Neutrophil (primary cell): ENCODE results near the gene ZNF865.

Experiments used
- H3K27ac ChIP-seq: fragments of 200-600 bp; sonication (generic); 2 replicates; pipeline ENCODE4 v1.5.1; 2016; ENCODE audit warnings: mild to moderate bottlenecking, moderate library complexity
- H3K27me3 ChIP-seq: fragments of 200-600 bp; sonication (generic); 2 replicates; pipeline ENCODE4 v1.6.0; 2016; ENCODE audit warnings: mild to moderate bottlenecking
- H3K36me3 ChIP-seq: fragments of 200-600 bp; sonication (generic); 2 replicates; pipeline ENCODE4 v1.5.1; 2017
- H3K4me1 ChIP-seq, 2 experiments: fragments of 200-600 bp in 1 of 2; sonication (generic) in 1 of 2; 1 replicate in 1 of 2; 2 replicates in 1 of 2; pipeline versions ENCODE4 v1.5.1 to v1.6.1; 2013 to 2016; ENCODE audit warnings: low read depth in 1 of 2, low read length in 1 of 2, mild to moderate bottlenecking in 1 of 2, moderate library complexity in 1 of 2; ENCODE audit not compliant: control insufficient read depth in 1 of 2, insufficient read depth in 1 of 2
- H3K4me3 ChIP-seq, 2 experiments: fragments of 200-600 bp in 1 of 2; sonication (generic) in 1 of 2; 1 replicate in 1 of 2; 2 replicates in 1 of 2; pipeline ENCODE4 v1.5.1; 2013 to 2016; ENCODE audit warnings: low read depth in 1 of 2, low read length in 1 of 2, mild to moderate bottlenecking in 1 of 2, moderate library complexity in 1 of 2
- H3K9me3 ChIP-seq: fragments of 200-600 bp; sonication (generic); 2 replicates; pipeline ENCODE4 v1.5.1; 2016
- TF ChIP-seq, protein P1 (sequence below): fragments of 200-600 bp; sonication (generic); IDR thresholded peaks from 2 replicates; pipeline ENCODE4 v1.5.1; 2016; ENCODE audit warnings: antibody characterized with exemption

Gene ZNF865

DNA sequence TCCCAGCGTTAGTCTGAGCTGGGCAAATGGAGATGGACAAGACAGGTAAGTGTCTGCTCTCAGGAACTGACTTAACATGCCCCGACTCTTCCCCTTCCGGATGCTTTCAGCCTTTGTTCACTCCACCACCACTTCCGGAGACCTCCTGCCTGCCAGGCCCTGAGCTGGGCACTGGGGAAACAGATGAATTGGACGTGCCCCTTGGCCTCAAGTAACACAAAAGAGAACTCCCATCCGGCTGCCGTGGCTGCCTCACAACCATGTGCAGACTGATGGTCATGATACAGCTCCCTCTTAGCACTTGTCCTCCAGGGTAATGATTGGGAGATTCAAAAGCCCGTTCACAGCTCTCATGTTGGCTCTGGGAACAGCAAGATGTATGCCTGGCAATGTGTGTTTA is 12.0 kb downstream of the ZNF865 start:
- peaks cover 53% of the 10 kb centered on the region for H3K36me3 ChIP-seq
- no peak overlapping the region for H3K4me3 ChIP-seq
- peak overlapping the region; percentile 66 for H3K27ac ChIP-seq
- no peaks in the 10 kb centered on the region for H3K27me3 ChIP-seq
- peaks cover 55 to 64% of the 10 kb centered on the region in 2 experiments for H3K4me1 ChIP-seq
- TF ChIP-seq, protein P1, sequence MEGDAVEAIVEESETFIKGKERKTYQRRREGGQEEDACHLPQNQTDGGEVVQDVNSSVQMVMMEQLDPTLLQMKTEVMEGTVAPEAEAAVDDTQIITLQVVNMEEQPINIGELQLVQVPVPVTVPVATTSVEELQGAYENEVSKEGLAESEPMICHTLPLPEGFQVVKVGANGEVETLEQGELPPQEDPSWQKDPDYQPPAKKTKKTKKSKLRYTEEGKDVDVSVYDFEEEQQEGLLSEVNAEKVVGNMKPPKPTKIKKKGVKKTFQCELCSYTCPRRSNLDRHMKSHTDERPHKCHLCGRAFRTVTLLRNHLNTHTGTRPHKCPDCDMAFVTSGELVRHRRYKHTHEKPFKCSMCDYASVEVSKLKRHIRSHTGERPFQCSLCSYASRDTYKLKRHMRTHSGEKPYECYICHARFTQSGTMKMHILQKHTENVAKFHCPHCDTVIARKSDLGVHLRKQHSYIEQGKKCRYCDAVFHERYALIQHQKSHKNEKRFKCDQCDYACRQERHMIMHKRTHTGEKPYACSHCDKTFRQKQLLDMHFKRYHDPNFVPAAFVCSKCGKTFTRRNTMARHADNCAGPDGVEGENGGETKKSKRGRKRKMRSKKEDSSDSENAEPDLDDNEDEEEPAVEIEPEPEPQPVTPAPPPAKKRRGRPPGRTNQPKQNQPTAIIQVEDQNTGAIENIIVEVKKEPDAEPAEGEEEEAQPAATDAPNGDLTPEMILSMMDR: no peak
- H3K9me3 ChIP-seq: no peaks in the 10 kb centered on the region

DNA sequence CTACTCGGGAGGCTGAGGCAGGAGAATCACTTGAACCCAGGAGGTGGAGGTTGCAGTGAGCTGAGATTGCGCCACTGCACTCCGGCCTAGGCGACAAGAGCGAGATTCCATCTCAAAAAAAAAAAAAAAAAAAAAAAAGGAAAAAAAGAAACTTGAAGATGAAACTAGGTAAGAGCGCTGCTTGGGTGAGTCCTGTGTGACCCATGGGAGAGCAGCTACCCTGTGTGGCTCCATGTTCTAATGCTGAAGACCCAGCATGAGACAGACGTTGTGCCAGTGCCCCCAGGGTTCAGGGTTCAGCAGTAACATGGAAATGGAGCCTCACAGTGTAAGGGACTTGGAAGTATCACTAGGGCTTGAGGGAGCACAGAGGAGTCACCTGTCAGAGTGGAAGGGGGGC is 13.0 kb downstream of the ZNF865 start:
- TF ChIP-seq, protein P1: no peak
- H3K27ac ChIP-seq: peak overlapping the region; percentile 96

DNA sequence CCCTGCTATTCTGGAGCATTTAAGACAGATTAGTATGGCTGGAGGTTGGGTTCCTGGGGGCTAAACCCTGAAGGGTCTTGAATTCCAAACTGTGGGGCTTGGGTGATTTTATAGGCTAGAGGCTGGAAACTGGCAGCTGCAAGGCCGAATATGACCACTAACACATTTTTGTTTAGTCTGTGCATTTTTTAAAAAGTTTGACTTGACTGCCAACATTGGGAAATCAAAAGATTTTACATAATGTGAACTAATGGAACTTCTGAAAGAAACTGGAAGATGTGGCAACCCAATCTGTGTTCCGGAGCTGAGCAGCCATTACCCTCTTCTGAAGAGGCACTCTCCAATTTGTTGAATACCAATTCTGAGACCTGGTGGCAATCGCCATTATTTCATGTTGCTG is 13.8 kb downstream of the ZNF865 start:
- H3K27me3 ChIP-seq: no peaks in the 10 kb centered on the region
- peak overlapping the region; percentile 96 for H3K27ac ChIP-seq
- H3K9me3 ChIP-seq: no peaks in the 10 kb centered on the region
- TF ChIP-seq, protein P1: no peak
- H3K4me1 ChIP-seq: peaks cover 70 to 72% of the 10 kb centered on the region in 2 experiments
- peak overlapping the region in 1 of 2 experiments; percentile 0 for H3K4me3 ChIP-seq
- peaks cover 44% of the 10 kb centered on the region for H3K36me3 ChIP-seq

More for the DNA sequence above, 13.0 kb downstream of the ZNF865 start:
- Histone ChIP-seq H3K4me1 (peaks cover 61 to 67% of the 10 kb centered on the region in 2 experiments), H3K27me3 (no peaks in the 10 kb centered on the region), H3K36me3 (peaks cover 53% of the 10 kb centered on the region), H3K4me3 (no peak overlapping the region), H3K9me3 (no peaks in the 10 kb centered on the region)

DNA sequence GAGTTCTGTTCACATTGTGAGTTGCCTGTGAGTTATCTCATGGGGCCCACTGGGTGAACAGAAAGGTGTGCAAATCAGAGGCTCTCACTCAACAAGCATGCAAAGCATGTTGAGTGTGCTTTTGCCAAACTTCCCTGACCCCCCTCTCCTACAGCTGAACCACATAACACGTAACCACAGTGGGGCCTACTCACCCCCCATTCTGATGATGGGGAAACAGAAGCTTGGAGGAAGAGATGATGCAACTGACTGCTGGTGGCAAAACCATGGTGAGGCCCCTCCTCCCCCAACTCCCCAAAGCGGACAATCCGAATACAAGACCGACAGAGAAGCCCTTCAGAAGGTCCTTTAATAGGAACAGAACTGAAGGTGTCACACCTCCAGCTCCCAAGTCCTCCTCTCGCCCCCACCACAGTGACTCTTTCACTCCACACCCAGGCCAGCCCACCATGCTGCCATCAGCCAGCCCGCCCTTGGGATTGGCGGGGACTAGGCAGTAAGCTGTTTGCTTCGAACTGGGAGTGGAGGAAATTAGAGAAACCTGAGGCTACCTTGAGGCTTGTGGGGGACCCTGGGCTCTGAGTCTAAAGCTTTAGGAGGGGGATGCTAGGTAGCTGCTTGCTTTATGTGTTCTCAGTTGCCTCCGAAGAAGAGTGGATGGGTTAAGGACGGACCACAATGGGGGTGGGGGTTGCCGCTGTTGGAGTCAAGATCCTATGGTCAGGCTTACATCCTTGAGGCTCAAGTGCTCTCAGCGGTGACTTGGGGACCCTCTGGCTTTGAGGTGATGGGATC is 15.2 kb downstream of the ZNF865 start:
- Histone ChIP-seq H3K27ac (peak overlapping the region; percentile 96), H3K4me1 (peaks cover 80 to 81% of the 10 kb centered on the region in 2 experiments), H3K27me3 (no peaks in the 10 kb centered on the region), H3K36me3 (peaks cover 33% of the 10 kb centered on the region), H3K4me3 (peak overlapping the region; percentile 43 to 48), H3K9me3 (no peaks in the 10 kb centered on the region)
- TF ChIP-seq, protein P1: no peak

DNA sequence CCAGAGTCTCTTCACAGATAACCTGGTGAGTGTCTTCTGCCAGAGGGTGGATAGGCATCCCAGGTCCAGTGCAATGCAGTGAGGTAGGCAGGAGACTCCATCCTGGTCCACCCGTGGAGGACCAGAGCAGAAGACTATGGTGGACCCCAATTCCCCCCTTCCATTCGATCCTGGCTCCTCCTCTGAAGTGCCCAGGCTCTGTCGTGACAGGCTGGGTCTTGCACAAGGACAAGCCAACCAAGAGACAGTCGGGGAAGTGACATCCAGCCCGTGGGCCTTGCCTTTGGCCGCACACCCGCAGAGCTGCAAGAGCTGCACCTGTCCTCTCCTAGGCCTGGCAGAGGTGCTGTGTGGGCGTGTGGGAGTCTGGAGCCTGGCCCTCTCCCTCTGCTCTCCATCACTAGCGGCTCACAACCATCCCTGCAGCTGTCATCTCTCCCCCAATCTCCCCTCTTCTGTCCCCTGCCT is 15.8 kb downstream of the ZNF865 start:
- H3K36me3 ChIP-seq: peaks cover 27% of the 10 kb centered on the region
- peak overlapping the region; percentile 96 for H3K27ac ChIP-seq
- H3K27me3 ChIP-seq: no peaks in the 10 kb centered on the region
- peaks cover 80 to 81% of the 10 kb centered on the region in 2 experiments for H3K4me1 ChIP-seq
- no peaks in the 10 kb centered on the region for H3K9me3 ChIP-seq
- TF ChIP-seq, protein P1: no peak
- peak overlapping the region; percentile 43 to 48 for H3K4me3 ChIP-seq
